Pancreas (tissue), 10 donors: Measurements from ENCODE around the gene POLD2. TPM values are rescaled to one million over a fixed set of nuclear protein-coding genes. Genes with fewer than 3 reads are reported as not detected.
"Not testable (repeated sequence)": the region's sequence is repeated elsewhere in the genome, so short reads cannot be mapped to it uniquely, and the experiment has no call there.

Source experiments
- ATAC-seq, 4 donors: fragments of 200-7000 bp; cut with Tn5 transposase; one replicate each; pipeline versions ENCODE4 v1.8.0 to v1.9.1; 2020; ENCODE audit warnings: mild to moderate bottlenecking in 4 of 4, moderate library complexity in 4 of 4
- DNase-seq, 6 donors: peaks; one replicate each; pipeline ENCODE4 v3.0.0-alpha.2; 2020
- FAIRE-seq: peaks from 2 replicates; lab custom pipeline; 2012; peaks lifted over from hg19 to GRCh38; lab: Jason Lieb, UNC
- H3K27ac ChIP-seq, 4 donors: fragments of 200-600 bp; sonication (generic); 1 replicate in 3 of 4; 2 replicates in 1 of 4; pipeline versions ENCODE4 v1.5.0 to v1.8.0; 2020
- H3K27me3 ChIP-seq, 4 donors: fragments of 200-600 bp; one replicate each; pipeline ENCODE4 v1.8.0; 2021
- H3K36me3 ChIP-seq, 3 donors: fragments of 200-600 bp; sonication (generic) in 1 of 3; one replicate each; pipeline versions ENCODE4 v1.5.0 to v1.8.0; 2020 to 2021
- H3K4me1 ChIP-seq, 3 donors: fragments of 200-600 bp; one replicate each; pipeline ENCODE4 v1.8.0; 2021
- H3K4me3 ChIP-seq, 4 donors: fragments of 200-600 bp; sonication (generic) in 2 of 4; one replicate each; pipeline versions ENCODE4 v1.5.0 to v1.8.0; 2020 to 2021
- H3K9me3 ChIP-seq, 4 donors: fragments of 200-600 bp; one replicate each; pipeline ENCODE4 v1.8.0; 2021
- WGBS, 2 donors: extraction: QIAGEN DNeasy Blood & Tissue Kit; methylation state at CpG; one replicate each; pipeline ENCODE4 v1.1.7; 2013; 5-methylcytosine and 5-hydroxymethylcytosine counted together
- intact Hi-C, 3 donors: fragments of 100-400 bp; cut with DNase I; formaldehyde crosslinking; loops; one replicate each; pipeline versions ENCODE4 v1.11.1 to v1.14.2; 2022
- polyA plus RNA-seq, 2 donors: library from polyadenylated mRNA; stranded (reverse); fragments of 200-250 nt; gene quantifications; one replicate each; pipeline ENCODE4 v1.2.3, GENCODE V29; 2013
- total RNA-seq, 6 donors: library from RNA; stranded (reverse); fragmentation: NEBNext Ultra II Directional in 4 of 6; extraction: Animal tissue kit (Norgen Biotek cat#: 25700) in 4 of 6; gene quantifications; one replicate each; pipeline versions ENCODE4 v1.2.1 to v1.2.4, GENCODE V29; 2021 to 2023
- TF ChIP-seq, protein P1 (sequence below), 4 donors: fragments of 200-600 bp; sonication (generic) in 3 of 4; IDR thresholded peaks; one replicate each; pipeline versions ENCODE4 v1.5.0 to v1.8.0; 2021; ENCODE audit warnings: antibody characterized with exemption in 4 of 4
- donor health status: healthy with polysubstance abuse.
- donor health status: DM: no; HTN: no; CAD: no; lungs with moderate emphysema.
- donor health status: DM: no; HTN: no; CAD: no.
- donor health status: control.
- donor health status: control.
- donor health status: Bipolar disorder and iron deficiency.
- donor health status: DM: yes; HTN: yes; CAD: no.
- donor health status: DM: no; HTN: no; CAD: no.
- donor health status: DM: no; HTN: no; CAD: no.
- donor health status: DM: yes; HTN: yes; CAD: no.

The POLD2 gene
- 10 to 100 TPM; 40.6 to 57.3 (median 47.7) TPM for total RNA-seq
- 10 to 100 TPM; 68.3 to 86.4 TPM for polyA plus RNA-seq

GRCh38 chr7:44123190-44124003, at the start of gene POLD2:
POLD2 (minus strand) TSS chr7:44123548; CDS start chr7:44122053, 1,495 bp downstream.
- ATAC-seq, result peak; percentile 98 to 99 (median 99)
- TF ChIP-seq, protein P1, sequence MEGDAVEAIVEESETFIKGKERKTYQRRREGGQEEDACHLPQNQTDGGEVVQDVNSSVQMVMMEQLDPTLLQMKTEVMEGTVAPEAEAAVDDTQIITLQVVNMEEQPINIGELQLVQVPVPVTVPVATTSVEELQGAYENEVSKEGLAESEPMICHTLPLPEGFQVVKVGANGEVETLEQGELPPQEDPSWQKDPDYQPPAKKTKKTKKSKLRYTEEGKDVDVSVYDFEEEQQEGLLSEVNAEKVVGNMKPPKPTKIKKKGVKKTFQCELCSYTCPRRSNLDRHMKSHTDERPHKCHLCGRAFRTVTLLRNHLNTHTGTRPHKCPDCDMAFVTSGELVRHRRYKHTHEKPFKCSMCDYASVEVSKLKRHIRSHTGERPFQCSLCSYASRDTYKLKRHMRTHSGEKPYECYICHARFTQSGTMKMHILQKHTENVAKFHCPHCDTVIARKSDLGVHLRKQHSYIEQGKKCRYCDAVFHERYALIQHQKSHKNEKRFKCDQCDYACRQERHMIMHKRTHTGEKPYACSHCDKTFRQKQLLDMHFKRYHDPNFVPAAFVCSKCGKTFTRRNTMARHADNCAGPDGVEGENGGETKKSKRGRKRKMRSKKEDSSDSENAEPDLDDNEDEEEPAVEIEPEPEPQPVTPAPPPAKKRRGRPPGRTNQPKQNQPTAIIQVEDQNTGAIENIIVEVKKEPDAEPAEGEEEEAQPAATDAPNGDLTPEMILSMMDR (IDR thresholded peaks at IDR 0.05), result no peak
- DNase-seq, result peak; percentile 97 to 98 (median 98)
- WGBS, 2 donors, result 0 to 1% methylated on average over 74 to 86 of the region's 86 CpGs
- Histone ChIP-seq H3K9me3 (no peaks in the 10 kb centered on the region), H3K27me3 (no peaks in the 10 kb centered on the region), H3K4me1 (peaks cover 5 to 8% (median 7%) of the 10 kb centered on the region in 3 donors), H3K4me3 (peak within 1 kb of the TSS; percentile 58 to 80 (median 72)), H3K27ac (peak within 1 kb of the TSS; percentile 42 to 79 (median 72)), H3K36me3 (peaks cover 0 to 3% (median 0%) of the 10 kb centered on the region in 3 donors)
- FAIRE-seq, result peak; percentile 29
- intact Hi-C loops, result no loop called here

- Histone ChIP-seq H3K4me1 (no peaks in the 10 kb centered on the region), H3K4me3 (no peak overlapping the region), H3K9me3 (no peaks in the 10 kb centered on the region), H3K27ac (no peak overlapping the region), H3K27me3 (no peaks in the 10 kb centered on the region), H3K36me3 (no peaks in the 10 kb centered on the region)
- TF ChIP-seq, protein P1 (IDR thresholded peaks at IDR 0.05), result no peak
- no peak for DNase-seq
- ATAC-seq, result peak in 2 of 4 donors; percentile 67 to 73
- WGBS, 2 donors, result 70 to 71% methylated on average over 6 of the region's 6 CpGs
- intact Hi-C loops, result no loop called here
- FAIRE-seq, result no peak
These were observed 49.6 kb upstream of the POLD2 start for GRCh38 chr7:44172803-44173424.

GRCh38 chr7:44172352-44172751, 49.0 kb upstream of the POLD2 start:
- no peak for ATAC-seq
- TF ChIP-seq, protein P1 (IDR thresholded peaks at IDR 0.05), result no peak
- H3K27ac ChIP-seq, result no peak overlapping the region
- H3K4me3 ChIP-seq, result no peak overlapping the region
- no peaks in the 10 kb centered on the region for H3K27me3 ChIP-seq
- intact Hi-C loops, result no loop called here
- no peak for DNase-seq
- FAIRE-seq, result no peak
- H3K36me3 ChIP-seq, result no peaks in the 10 kb centered on the region
- H3K9me3 ChIP-seq, result no peaks in the 10 kb centered on the region
- H3K4me1 ChIP-seq, result no peaks in the 10 kb centered on the region

DNA sequence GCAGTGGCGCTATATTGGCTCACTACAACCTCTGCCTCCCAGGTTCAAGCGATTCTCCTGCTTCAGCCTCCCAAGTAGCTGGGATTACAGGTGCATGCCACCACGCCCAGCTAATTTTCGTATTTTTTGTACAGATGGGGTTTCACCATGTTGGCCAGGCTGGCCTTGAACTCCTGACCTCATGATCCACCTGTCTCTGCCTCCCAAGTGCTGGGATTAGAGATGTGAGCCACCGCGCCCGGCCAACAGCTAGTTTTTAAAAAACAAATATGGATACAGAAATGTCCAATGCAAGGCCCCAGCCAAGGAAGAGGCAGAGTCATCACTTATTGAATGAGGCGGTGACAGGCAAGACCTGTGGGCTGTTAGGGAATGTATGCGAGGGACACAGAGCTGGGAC, 48.6 kb upstream of the POLD2 start:
- DNase-seq, H3K9me3 ChIP-seq, H3K27me3 ChIP-seq, ATAC-seq, H3K4me3 ChIP-seq, FAIRE-seq, H3K4me1 ChIP-seq, H3K36me3 ChIP-seq, H3K27ac ChIP-seq, intact Hi-C loops: not testable (repeated sequence)
- 88 to 94% methylated on average over 9 of the region's 9 CpGs for WGBS, 2 donors

DNA sequence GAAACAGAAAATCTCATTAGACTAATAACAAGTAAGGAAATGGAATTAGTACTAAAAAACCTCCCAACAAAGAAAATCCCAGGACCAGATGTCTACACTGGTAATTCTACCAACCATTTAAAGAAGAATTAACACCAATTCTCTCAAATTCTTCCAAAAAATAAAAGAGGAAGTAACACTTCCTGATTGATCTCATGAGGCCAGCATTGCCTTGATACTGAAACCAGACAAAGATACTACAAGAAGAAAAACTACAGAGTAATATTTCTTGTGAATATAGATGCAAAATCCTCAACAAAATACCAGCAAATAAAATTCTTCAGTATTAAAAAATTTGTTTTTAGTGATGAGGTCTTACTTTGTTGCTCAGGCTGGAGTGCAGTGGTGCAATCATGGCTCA, 44.6 kb upstream of the POLD2 start:
- intact Hi-C loops, result no loop called here
- Histone ChIP-seq H3K27me3 (no peaks in the 10 kb centered on the region), H3K9me3 (no peaks in the 10 kb centered on the region), H3K36me3 (no peaks in the 10 kb centered on the region), H3K4me1 (no peaks in the 10 kb centered on the region), H3K4me3 (no peak overlapping the region), H3K27ac (no peak overlapping the region)
- ATAC-seq (no peak), FAIRE-seq (no peak), DNase-seq (no peak)
- TF ChIP-seq, protein P1 (IDR thresholded peaks at IDR 0.05), result no peak
